Activated CD4-positive, alpha-beta T cell treated with anti-CD3 and anti-CD28 coated beads, Interleukin-2, amount 50 U/mL, for 24 hours (primary cell): ENCODE data around the gene NCOR1.

Source experiments
- DNase-seq, 2 donors: peaks; one replicate each; pipeline ENCODE4 v3.0.0-alpha.2; 2020; ENCODE audit warnings: low read depth in 1 of 2, low spot score in 1 of 2

The NCOR1 gene

GRCh38 chr17:15981646-15982580, 233.4 kb downstream of the NCOR1 start:
- no peak for DNase-seq

DNA sequence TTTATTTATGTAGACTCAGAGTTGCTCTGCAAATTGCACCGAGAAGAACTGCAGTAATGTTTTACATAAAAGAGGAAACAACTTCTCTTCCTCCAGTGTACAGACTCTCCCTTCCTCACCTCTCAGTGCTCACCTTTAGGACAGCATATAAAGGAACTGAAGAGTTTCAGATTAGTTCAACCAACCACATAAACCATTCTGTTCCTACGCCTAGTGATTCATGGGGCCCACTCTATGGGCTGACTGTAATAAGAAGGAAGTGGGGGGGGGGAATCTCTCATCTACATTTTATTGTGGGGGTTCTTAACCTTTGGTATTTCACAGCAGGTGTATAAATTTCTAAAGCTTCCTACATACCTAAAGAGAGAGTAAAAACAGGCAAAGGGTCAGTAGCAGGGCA, 234.1 kb downstream of the NCOR1 start:
- peak in 1 of 2 donors; percentile 43 for DNase-seq
